ENCODE data around the gene LOXHD1.

Gene LOXHD1

GRCh38 chr18:46627136-46627535 lies 29.9 kb downstream of the LOXHD1 start:
- DNase-seq: no peak

DNA sequence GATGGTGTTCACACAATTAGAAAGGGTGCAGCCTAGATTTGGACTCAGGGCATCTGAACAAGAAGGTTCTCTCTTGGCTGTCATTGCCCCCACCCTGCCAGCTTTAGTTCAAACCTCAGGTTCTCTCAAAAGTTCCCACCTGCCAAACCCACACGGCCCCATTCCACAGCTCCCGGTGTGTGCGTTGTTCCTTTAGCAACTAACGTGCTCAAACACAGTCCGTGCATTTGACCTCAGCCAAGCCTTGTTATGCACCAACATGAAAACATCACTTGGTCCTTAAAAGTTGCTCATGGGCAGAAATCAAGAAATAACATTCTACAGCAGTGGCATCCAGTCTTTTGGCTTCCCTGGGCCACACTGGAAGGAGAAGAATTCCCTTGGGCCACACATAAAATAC lies 32.0 kb downstream of the LOXHD1 start:
- DNase-seq: no peak

GRCh38 chr18:46624127-46624526 lies 32.9 kb downstream of the LOXHD1 start:
- peak in 1 of 2 donors; percentile 11 for DNase-seq

DNA sequence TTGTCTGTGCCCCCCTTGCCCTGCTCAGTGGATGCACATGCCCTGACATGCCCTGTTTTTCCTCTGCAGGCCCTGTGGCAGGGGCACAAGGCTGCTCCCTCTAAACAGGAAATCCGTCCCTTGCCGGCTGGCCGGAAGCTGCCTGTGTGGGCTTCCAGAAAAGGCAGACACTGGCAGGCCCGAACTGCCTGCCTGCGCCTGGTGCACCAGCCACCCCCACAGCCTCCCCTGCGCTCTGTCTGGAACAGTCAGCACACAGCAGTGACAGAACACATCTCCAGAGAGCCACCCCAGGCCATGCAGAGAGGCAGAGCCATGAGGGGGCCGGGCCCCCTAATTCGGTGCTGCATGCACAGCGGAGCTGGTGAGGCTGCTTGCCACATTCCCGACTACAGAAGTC lies 33.5 kb downstream of the LOXHD1 start:
- peak in 1 of 2 donors; percentile 17 for DNase-seq

DNA sequence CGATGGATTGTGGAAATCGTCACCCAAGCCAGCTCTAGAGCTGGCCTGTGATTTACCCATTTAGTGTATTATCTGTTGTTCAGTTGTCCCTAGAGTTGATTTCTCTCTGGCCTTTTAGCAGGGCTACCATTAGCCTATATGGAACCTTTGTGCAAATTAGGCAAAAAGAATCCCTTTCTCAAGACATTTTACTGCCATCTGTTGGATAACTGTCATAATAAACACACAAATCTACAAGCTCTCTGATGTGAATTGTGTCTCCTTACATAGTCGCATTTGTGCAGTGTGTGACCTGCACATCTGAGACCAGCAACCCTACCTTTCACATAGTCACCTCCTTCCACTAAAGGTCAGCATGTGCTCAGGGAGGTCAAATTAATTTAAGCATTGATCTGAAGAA lies 34.0 kb downstream of the LOXHD1 start:
- DNase-seq: peak in 1 of 2 donors; percentile 8

- no peak for DNase-seq
Measured at GRCh38 chr18:46622451-46622850, 34.6 kb downstream of the LOXHD1 start.

GRCh38 chr18:46621871-46622270 lies 35.1 kb downstream of the LOXHD1 start:
- no peak for DNase-seq

DNA sequence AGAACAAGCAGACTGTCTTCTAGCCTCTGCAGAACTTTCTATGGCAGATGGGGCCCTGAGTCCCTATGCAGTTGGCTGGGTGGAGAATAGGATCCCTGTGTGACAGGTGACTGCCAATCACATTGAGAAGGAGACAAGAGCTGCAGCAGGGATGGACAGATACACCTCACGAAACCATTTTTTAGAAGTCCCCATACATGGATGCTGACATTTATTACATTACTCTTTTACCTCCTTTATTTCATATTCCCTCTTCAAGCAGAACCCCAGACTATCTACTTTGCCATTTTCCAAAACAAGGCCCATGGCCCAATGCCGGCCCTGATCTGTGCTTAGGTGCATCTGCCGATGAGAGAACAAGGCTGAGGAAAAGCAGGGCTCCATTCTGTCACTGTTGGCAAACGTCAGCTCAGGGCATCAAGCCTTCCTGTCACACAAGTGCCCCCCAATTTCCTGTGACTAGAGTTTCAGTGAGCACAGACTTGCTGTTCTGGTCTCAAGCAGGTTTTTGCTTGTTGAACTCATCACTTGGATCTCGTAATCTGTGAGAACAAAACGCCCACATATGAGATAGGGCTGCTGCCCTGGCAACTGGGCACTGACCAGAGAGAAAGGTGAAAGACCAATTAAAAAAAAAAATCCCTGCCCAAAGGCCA lies 35.8 kb downstream of the LOXHD1 start:
- peak in 1 of 2 donors; percentile 2 for DNase-seq

GRCh38 chr18:46619559-46619958 lies 37.5 kb downstream of the LOXHD1 start:
- DNase-seq: no peak

DNA sequence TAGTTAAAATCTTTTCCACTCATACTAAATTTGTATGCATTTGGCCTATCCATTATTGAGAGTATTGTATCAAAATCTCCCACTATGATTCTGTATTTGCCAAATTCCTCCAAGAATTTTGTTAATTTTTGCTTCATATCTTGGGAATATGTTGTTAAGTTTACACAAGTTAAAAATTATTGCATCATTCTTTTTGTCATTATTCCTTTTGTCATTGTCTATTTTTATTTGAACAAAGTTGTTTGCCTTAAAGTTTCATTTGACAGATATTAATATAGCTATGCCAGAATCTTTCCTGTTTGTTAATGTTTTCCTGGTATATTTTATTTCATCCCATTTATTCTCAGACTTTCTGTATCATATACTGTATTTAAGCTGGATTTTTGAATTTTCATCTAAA lies 41.3 kb downstream of the LOXHD1 start:
- DNase-seq: no peak

DNA sequence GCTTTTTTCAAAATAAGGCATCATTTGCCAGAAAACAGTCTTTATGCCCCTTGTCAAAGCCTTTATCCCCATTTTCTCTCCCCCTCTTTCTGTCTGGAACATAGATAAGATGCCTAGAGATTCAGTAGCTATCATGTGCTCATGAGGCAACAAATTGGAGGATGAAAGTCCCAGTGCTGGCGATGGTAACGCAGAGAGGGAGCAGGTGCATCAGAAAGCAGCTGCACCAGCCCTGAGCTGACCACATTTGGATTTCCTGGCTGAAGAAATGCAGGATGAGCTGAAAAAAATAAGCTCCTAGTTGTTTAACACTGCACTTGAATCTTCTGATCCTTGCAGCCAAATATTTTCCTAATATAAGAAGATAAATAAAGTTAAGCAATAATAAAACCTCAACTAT lies 48.0 kb downstream of the LOXHD1 start:
- no peak for DNase-seq

GRCh38 chr18:46607926-46608325 lies 49.1 kb downstream of the LOXHD1 start:
- DNase-seq: no peak

DNA sequence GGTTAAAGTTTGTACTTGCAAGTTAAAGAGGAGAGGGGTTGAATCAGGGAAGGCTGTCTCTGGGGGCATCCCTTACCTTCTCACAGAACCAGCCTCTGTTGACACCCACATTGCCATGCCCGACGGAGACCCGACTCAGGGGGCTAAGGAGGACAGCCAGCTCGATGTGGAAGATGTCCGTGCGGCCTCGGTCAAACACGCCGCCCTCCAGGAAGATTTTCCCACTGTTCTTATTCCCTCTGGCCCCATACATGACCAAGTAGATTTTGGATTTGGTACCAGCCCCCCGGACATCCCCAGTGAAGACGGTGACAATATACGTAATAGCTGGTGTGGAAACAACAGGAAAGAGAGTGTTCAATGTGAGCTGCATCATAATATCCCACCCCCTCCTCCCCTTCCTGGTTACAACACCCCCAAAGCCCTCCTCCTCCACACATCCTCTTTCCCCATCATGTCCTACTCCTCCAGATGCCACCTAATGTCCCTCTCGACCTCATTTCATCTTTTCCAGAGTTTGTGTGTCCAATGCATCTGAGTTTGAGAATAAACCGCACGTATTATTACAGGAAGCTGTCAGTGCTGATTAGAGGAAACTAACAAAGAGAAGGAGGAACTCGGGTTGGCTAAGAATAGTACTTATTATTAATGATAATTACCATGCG lies 55.7 kb downstream of the LOXHD1 start:
- DNase-seq: no peak

- DNase-seq: no peak
Measured at GRCh38 chr18:46596119-46596518, 60.9 kb downstream of the LOXHD1 start.

GRCh38 chr18:46591783-46592391 lies 65.1 kb downstream of the LOXHD1 start:
- no peak for DNase-seq

GRCh38 chr18:46590103-46590502 lies 66.9 kb downstream of the LOXHD1 start:
- DNase-seq: no peak

- DNase-seq: no peak
Measured at GRCh38 chr18:46588971-46589660, 67.9 kb downstream of the LOXHD1 start.

GRCh38 chr18:46587600-46587999 lies 69.4 kb downstream of the LOXHD1 start:
- no peak for DNase-seq

GRCh38 chr18:46583711-46584110 lies 73.3 kb downstream of the LOXHD1 start:
- DNase-seq: no peak

GRCh38 chr18:46581648-46582047 lies 75.4 kb downstream of the LOXHD1 start:
- no peak for DNase-seq

GRCh38 chr18:46578987-46579386 lies 78.0 kb downstream of the LOXHD1 start:
- no peak for DNase-seq

GRCh38 chr18:46577546-46577945 lies 79.5 kb downstream of the LOXHD1 start:
- DNase-seq: no peak

DNA sequence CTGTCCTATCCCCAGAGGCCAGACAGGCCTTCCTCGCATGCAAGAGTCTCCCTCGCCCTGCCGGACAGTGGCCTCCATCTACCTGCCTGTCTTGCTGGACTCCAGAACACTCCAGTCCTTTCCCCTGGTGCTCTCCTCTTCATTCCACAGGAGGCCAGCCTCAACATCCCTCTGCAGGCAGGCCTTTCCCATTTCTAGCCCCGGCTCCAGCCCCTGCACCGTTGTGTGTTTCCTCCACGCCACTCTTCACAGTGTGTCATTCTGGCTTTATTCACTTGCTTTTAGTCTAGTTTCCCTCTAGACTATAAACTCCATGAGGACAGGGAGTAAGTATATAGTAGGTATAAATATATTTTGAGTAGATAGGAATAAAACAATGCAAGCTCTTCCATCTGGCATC lies 81.2 kb downstream of the LOXHD1 start:
- no peak for DNase-seq

DNA sequence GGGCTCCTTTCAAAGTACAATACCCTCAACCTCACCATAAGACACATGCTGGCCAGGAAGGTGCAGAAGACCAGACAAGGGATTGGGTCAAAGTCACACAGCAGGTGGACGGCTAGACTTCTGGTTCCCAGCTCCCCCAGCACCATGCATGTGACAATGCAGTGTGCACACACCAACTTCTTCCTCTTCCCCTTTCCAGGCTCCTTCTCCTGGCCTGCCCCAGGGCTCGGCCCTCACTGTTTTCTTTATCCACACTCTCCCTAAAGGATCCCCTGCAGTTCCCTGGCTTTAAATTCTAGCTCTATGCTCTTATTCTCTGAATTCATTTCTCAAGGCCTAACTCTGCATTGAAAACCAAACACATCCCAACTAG lies 82.3 kb downstream of the LOXHD1 start:
- no peak for DNase-seq

Measured in CD4-positive, alpha-beta T cell treated with Interferon alpha-2 for 1 hour (primary cell).